GM19463 (cell line): Measurements from ENCODE around the gene FGF8.
"Not testable (repeated sequence)": the region's sequence is repeated elsewhere in the genome, so short reads cannot be mapped to it uniquely, and the experiment has no call there.

Experiments
- ATAC-seq: cut with Tn5 transposase; IDR thresholded peaks from one replicate; pipeline ENCODE4 v1.9.1; 2021; ENCODE audit warnings: mild to moderate bottlenecking, moderate library complexity; ENCODE audit not compliant: unreplicated experiment

The FGF8 gene

GRCh38 chr10:101775273-101776160 lies at the start of gene FGF8:
Gene FGF8 (minus strand): TSS chr10:101776114. CDS start chr10:101775900, 214 bp downstream.
- no peak for ATAC-seq

GRCh38 chr10:101824736-101825135 lies 48.8 kb upstream of the FGF8 start:
- ATAC-seq, result no peak

- peak; percentile 17 for ATAC-seq
Observed at GRCh38 chr10:101818872-101819633, 43.1 kb upstream of the FGF8 start.

GRCh38 chr10:101818119-101818871 lies 42.4 kb upstream of the FGF8 start, which contains the start of gene OGA:
Gene OGA (minus strand): TSS chr10:101818444. CDS start chr10:101818022, 422 bp downstream.
- ATAC-seq, result peak; percentile 79

- no peak for ATAC-seq
Observed at GRCh38 chr10:101817337-101818118, 41.6 kb upstream of the FGF8 start.

- ATAC-seq, result no peak
Observed at GRCh38 chr10:101816913-101817336, 41.0 kb upstream of the FGF8 start.

GRCh38 chr10:101816376-101816775 lies 40.5 kb upstream of the FGF8 start:
- no peak for ATAC-seq

GRCh38 chr10:101814466-101815071 lies 38.7 kb upstream of the FGF8 start:
- no peak for ATAC-seq

GRCh38 chr10:101812606-101813005 lies 36.7 kb upstream of the FGF8 start:
- ATAC-seq, result no peak

- ATAC-seq, result no peak
Observed at GRCh38 chr10:101807158-101807557, 31.2 kb upstream of the FGF8 start.

GRCh38 chr10:101803511-101803910 lies 27.6 kb upstream of the FGF8 start:
- ATAC-seq, result no peak

- ATAC-seq, result no peak
Observed at GRCh38 chr10:101797403-101798059, 21.6 kb upstream of the FGF8 start.

- no peak for ATAC-seq
Observed at GRCh38 chr10:101793526-101793925, 17.6 kb upstream of the FGF8 start.

- ATAC-seq, result no peak
Observed at GRCh38 chr10:101789686-101790085, 13.8 kb upstream of the FGF8 start.

- not testable (repeated sequence) for ATAC-seq
Observed at GRCh38 chr10:101789231-101789630, 13.3 kb upstream of the FGF8 start.

GRCh38 chr10:101785801-101786200 lies 9.9 kb upstream of the FGF8 start:
- no peak for ATAC-seq

- no peak for ATAC-seq
Observed at GRCh38 chr10:101784558-101784957, 8.6 kb upstream of the FGF8 start.

GRCh38 chr10:101783736-101784118 lies 7.8 kb upstream of the FGF8 start:
- ATAC-seq, result no peak
